Gastrocnemius medialis (tissue), 4 donors: ENCODE data around the gene CCDC92. TPM values are rescaled to one million over a fixed set of nuclear protein-coding genes. Genes with fewer than 3 reads are reported as not detected.

ENCODE experiments used
- ATAC-seq, 2 donors: fragments of 150-250 bp; one replicate each; pipeline ENCODE4 v1.9.1; 2016
- DNase-seq, 2 donors: peaks; one replicate each; pipeline ENCODE4 v3.0.0-alpha.2; 2019
- H3K27ac ChIP-seq, 4 donors: fragments of 200-600 bp; sonication (generic); 1 replicate in 1 of 4; 2 replicates in 3 of 4; pipeline ENCODE4 v1.5.1; 2016 to 2018; ENCODE audit warnings: mild to moderate bottlenecking in 2 of 4, moderate library complexity in 1 of 4
- H3K27me3 ChIP-seq, 3 donors: fragments of 200-600 bp; sonication (generic) in 2 of 3; 1 replicate in 1 of 3; 2 replicates in 2 of 3; pipeline versions ENCODE4 v1.5.1 to v1.6.0; 2016 to 2019; ENCODE audit warnings: mild to moderate bottlenecking in 1 of 3, moderate library complexity in 1 of 3
- H3K36me3 ChIP-seq, 2 donors: fragments of 200-600 bp; sonication (generic) in 1 of 2; one replicate each; pipeline ENCODE4 v1.5.1; 2017 to 2018
- H3K4me1 ChIP-seq, 2 donors: fragments of 200-600 bp; sonication (generic) in 1 of 2; one replicate each; pipeline ENCODE4 v1.5.1; 2016 to 2017; ENCODE audit warnings: mild to moderate bottlenecking in 2 of 2
- H3K4me3 ChIP-seq, 4 donors: fragments of 200-600 bp; sonication (generic) in 3 of 4; 1 replicate in 1 of 4; 2 replicates in 3 of 4; pipeline ENCODE4 v1.5.1; 2016 to 2019; ENCODE audit warnings: mild to moderate bottlenecking in 2 of 4
- H3K9me3 ChIP-seq, 3 donors: fragments of 200-600 bp; sonication (generic) in 2 of 3; 1 replicate in 1 of 3; 2 replicates in 2 of 3; pipeline ENCODE4 v1.5.1; 2016 to 2019
- POLR2A ChIP-seq, 2 donors: fragments of 450-650 bp; IDR thresholded peaks; one replicate each; pipeline ENCODE4 v1.6.1; 2017; ENCODE audit warnings: antibody characterized with exemption in 2 of 2, mild to moderate bottlenecking in 2 of 2, moderate library complexity in 2 of 2
- in situ Hi-C, 4 donors: fragments of 200-750 bp; cut with MboI; loops; one replicate each; pipeline versions ENCODE4 v1.15.0 to v1.8.0; 2017; ENCODE audit warnings: low sequenced_read_pairs in 4 of 4
- intact Hi-C: fragments of 100-400 bp; cut with DNase I; formaldehyde crosslinking; loops from one replicate; pipeline ENCODE4 v1.15.1; 2023; ENCODE audit warnings: low total_unique reads
- total RNA-seq, 4 donors: library from RNA; depleted of rRNA; stranded (reverse); fragments of >200 nt; gene quantifications; one replicate each; pipeline versions ENCODE4 v1.1.0 to v1.2.3, GENCODE V29; 2016
- TF ChIP-seq, protein P1 (sequence below), 5 experiments: fragments of 450-650 bp in 3 of 5; fragments of 200-600 bp in 2 of 5; sonication (generic) in 2 of 5; IDR thresholded peaks in 4 of 5; conservative IDR thresholded peaks in 1 of 5; 1 replicate in 4 of 5; 2 replicates in 1 of 5; pipeline ENCODE4 v1.5.1; 2016 to 2019; ENCODE audit warnings: antibody characterized with exemption in 5 of 5, mild to moderate bottlenecking in 3 of 5, moderate library complexity in 3 of 5

Gene CCDC92
- total RNA-seq, 4 donors from 2014 or later = 21.1 to 29.1 (median 23.7) TPM

DNA sequence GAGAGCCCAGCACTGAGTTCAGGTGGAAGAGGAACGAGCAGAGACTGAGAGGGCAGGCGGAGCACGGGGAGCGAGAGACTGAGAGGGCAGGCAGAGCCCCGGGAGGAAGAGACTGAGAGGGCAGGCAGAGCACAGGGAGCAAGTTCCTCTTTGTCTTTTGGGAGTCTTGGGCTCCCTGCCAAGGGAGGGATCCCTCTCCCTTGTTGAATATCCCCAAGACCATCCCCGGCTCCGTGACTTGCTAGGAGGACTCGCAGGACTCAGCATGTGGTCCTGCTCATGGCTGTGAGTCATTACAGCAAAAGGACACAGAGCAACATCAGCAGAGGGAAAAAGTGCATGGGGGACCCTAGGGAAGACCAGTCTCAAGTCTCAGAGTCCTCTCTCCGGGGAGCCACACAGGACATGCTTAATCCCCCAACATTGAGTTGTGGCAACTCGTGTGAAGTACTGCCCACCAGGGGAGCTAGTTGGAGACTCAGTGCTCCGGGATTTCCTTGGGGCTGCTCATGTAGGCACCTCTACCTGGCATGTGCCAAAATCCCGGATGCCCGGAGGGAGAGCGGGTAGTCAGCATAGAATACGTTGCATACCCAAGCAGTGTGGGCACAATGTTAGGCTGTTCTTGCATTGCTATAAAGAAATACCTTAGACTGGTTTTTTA is 81.0 kb downstream of the CCDC92 start:
- intact Hi-C loops (no loop called here), in situ Hi-C loops (no loop called here)
- Histone ChIP-seq H3K4me3 (no peak overlapping the region), H3K27me3 (peaks cover 0 to 14% (median 7%) of the 10 kb centered on the region in 3 donors), H3K9me3 (no peaks in the 10 kb centered on the region), H3K36me3 (no peaks in the 10 kb centered on the region), H3K4me1 (no peaks in the 10 kb centered on the region), H3K27ac (no peak overlapping the region)
- TF ChIP-seq, protein P1, sequence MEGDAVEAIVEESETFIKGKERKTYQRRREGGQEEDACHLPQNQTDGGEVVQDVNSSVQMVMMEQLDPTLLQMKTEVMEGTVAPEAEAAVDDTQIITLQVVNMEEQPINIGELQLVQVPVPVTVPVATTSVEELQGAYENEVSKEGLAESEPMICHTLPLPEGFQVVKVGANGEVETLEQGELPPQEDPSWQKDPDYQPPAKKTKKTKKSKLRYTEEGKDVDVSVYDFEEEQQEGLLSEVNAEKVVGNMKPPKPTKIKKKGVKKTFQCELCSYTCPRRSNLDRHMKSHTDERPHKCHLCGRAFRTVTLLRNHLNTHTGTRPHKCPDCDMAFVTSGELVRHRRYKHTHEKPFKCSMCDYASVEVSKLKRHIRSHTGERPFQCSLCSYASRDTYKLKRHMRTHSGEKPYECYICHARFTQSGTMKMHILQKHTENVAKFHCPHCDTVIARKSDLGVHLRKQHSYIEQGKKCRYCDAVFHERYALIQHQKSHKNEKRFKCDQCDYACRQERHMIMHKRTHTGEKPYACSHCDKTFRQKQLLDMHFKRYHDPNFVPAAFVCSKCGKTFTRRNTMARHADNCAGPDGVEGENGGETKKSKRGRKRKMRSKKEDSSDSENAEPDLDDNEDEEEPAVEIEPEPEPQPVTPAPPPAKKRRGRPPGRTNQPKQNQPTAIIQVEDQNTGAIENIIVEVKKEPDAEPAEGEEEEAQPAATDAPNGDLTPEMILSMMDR (IDR thresholded peaks at IDR 0.05 in 4 of 5, conservative IDR thresholded peaks at IDR 0.05 in 1 of 5) = no peak
- no peak for TF ChIP-seq POLR2A (IDR thresholded peaks at IDR 0.05)
- ATAC-seq (no peak), DNase-seq (no peak)

DNA sequence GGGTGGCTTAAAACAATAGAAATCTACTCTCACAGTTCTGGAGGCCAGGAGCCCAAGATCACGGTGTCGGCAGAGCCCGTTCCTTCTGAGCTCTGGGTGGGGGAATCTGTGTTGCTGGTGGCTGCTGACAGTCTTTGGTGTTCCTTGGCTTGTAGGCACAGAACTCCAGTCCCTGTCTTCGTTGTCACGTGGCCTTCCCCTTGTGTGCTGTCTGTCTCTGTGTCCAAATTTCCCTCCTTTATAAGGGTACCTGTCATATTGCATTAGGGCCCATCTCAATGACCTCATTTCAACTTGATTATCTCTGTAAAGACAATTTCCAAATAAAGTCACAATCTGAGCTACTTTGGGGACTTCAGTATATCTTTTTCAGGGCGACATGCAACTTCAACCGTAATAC is 81.6 kb downstream of the CCDC92 start:
- H3K27ac ChIP-seq = no peak overlapping the region
- ATAC-seq (no peak), DNase-seq (no peak)
- no peaks in the 10 kb centered on the region for H3K9me3 ChIP-seq
- H3K36me3 ChIP-seq = no peaks in the 10 kb centered on the region
- in situ Hi-C loops = no loop called here
- intact Hi-C loops = no loop called here
- TF ChIP-seq, protein P1 (IDR thresholded peaks at IDR 0.05 in 4 of 5, conservative IDR thresholded peaks at IDR 0.05 in 1 of 5) = no peak
- no peak overlapping the region for H3K4me3 ChIP-seq
- no peaks in the 10 kb centered on the region for H3K4me1 ChIP-seq
- peaks cover 0 to 14% (median 7%) of the 10 kb centered on the region in 3 donors for H3K27me3 ChIP-seq

DNA sequence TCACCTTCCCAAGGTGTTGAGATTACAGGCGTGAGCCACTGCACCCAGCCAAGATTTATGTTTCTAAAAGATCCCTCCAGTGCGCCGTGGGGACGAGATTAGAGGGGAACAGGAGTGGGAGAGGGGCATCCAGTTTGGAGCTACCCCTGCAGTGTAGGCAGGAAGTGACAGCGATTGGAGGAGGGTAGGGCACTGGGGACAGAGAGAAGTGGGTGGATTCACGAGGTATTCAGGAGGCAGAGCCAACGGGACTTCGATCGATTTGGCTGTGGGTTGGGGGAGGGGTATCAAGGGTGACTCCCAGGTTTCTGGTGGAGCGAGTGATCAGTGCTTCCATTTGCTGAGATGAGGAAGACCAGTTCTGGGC is 82.1 kb downstream of the CCDC92 start:
- Histone ChIP-seq H3K36me3 (no peaks in the 10 kb centered on the region), H3K27me3 (peaks cover 0 to 14% (median 7%) of the 10 kb centered on the region in 3 donors), H3K4me3 (no peak overlapping the region), H3K9me3 (no peaks in the 10 kb centered on the region), H3K4me1 (no peaks in the 10 kb centered on the region), H3K27ac (no peak overlapping the region)
- in situ Hi-C loops (no loop called here), intact Hi-C loops (no loop called here)
- TF ChIP-seq POLR2A (IDR thresholded peaks at IDR 0.05) = no peak
- TF ChIP-seq, protein P1 (IDR thresholded peaks at IDR 0.05 in 4 of 5, conservative IDR thresholded peaks at IDR 0.05 in 1 of 5) = no peak
- no peak for ATAC-seq
- DNase-seq = no peak

DNA sequence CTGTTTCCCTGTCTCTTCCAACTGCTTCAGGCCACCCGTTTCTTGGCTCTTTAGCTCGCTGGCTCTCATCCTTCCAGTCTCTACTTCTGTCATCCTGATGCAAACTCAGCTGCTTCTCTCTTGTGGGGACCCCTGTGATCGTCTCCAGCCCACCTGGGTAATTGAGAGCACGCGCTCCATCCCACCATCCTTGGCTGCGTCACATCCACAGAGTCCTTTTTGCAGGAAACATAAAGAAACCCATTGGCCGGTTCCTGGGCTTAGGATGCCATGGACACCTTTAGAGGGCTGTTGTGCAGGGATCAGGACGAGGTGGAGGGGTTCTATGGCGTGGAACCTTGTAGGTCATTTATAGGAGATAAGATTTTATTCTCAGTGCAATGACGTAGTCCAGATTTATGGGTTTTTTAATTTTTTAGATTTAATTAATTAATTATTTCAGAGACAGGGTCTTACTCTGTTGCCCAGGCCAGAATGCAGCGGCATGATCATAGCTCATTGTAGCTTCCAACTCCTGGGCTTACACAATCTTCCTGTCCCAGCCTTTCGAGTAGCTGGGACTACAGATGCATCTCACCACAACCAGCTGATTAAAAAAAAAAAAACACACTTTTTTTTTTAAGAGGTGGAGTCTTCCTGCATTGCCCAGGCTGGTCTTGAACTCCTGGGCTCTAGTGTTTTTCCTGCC is 82.6 kb downstream of the CCDC92 start:
- H3K4me3 ChIP-seq = no peak overlapping the region
- in situ Hi-C loops = no loop called here
- peaks cover 0 to 11% (median 7%) of the 10 kb centered on the region in 3 donors for H3K27me3 ChIP-seq
- intact Hi-C loops = no loop called here
- no peaks in the 10 kb centered on the region for H3K9me3 ChIP-seq
- H3K27ac ChIP-seq = no peak overlapping the region
- no peaks in the 10 kb centered on the region for H3K4me1 ChIP-seq
- ATAC-seq = no peak
- no peak for DNase-seq
- TF ChIP-seq POLR2A (IDR thresholded peaks at IDR 0.05) = no peak
- TF ChIP-seq, protein P1 (IDR thresholded peaks at IDR 0.05 in 4 of 5, conservative IDR thresholded peaks at IDR 0.05 in 1 of 5) = no peak
- no peaks in the 10 kb centered on the region for H3K36me3 ChIP-seq
